ENCODE measurements around the gene LRRC8A.

The LRRC8A gene

GRCh38 chr9:128929560-128929959 lies 47.6 kb downstream of the LRRC8A start:
- Histone ChIP-seq H3K9me3 (ENCODE audit: low read length) (no peaks in the 10 kb centered on the region), H2AFZ (ENCODE audit: low read length) (no peak overlapping the region), H3K36me3 (ENCODE audit: insufficient read depth, low read length) (no peaks in the 10 kb centered on the region), H4K20me1 (ENCODE audit: insufficient read depth, low read length) (no peaks in the 10 kb centered on the region), H3K4me1 (ENCODE audit: insufficient read depth, low read length, severe bottlenecking) (peaks cover 3% of the 10 kb centered on the region), H3K4me3 (ENCODE audit: low read depth, low read length, poor library complexity, severe bottlenecking) (no peak overlapping the region), H3K27me3 (ENCODE audit: insufficient read depth, low read length) (no peaks in the 10 kb centered on the region), H3K9me2 (ENCODE audit: low read depth, low read length) (no peaks in the 10 kb centered on the region), H3K79me2 (ENCODE audit: insufficient read depth, low read length) (no peaks in the 10 kb centered on the region), H3K27ac (ENCODE audit: low read depth, low read length, poor library complexity, severe bottlenecking) (no peak overlapping the region), H3K9ac (ENCODE audit: low read length) (no peak overlapping the region), H3F3A (ENCODE audit: insufficient read depth, low read length) (no peaks in the 10 kb centered on the region), H3K4me2 (ENCODE audit: low read length) (no peak overlapping the region)
- TF ChIP-seq CTCF (IDR thresholded peaks at IDR 0.05; ENCODE audit: low read length), result no peak
- TF ChIP-seq EZH2 (IDR thresholded peaks at IDR 0.05; ENCODE audit: borderline replicate concordance, low read length), result no peak

- Histone ChIP-seq H3K27ac (ENCODE audit: low read depth, low read length, poor library complexity, severe bottlenecking) (no peak overlapping the region), H3K4me3 (ENCODE audit: low read depth, low read length, poor library complexity, severe bottlenecking) (no peak overlapping the region), H2AFZ (ENCODE audit: low read length) (no peak overlapping the region), H3K4me1 (ENCODE audit: insufficient read depth, low read length, severe bottlenecking) (no peaks in the 10 kb centered on the region), H3K36me3 (ENCODE audit: insufficient read depth, low read length) (no peaks in the 10 kb centered on the region), H4K20me1 (ENCODE audit: insufficient read depth, low read length) (no peaks in the 10 kb centered on the region), H3K9ac (ENCODE audit: low read length) (no peak overlapping the region), H3K9me2 (ENCODE audit: low read depth, low read length) (no peaks in the 10 kb centered on the region), H3K79me2 (ENCODE audit: insufficient read depth, low read length) (no peaks in the 10 kb centered on the region), H3K4me2 (ENCODE audit: low read length) (no peak overlapping the region), H3K27me3 (ENCODE audit: insufficient read depth, low read length) (no peaks in the 10 kb centered on the region), H3K9me3 (ENCODE audit: low read length) (no peaks in the 10 kb centered on the region), H3F3A (ENCODE audit: insufficient read depth, low read length) (no peaks in the 10 kb centered on the region)
- no peak for TF ChIP-seq EZH2 (IDR thresholded peaks at IDR 0.05; ENCODE audit: borderline replicate concordance, low read length)
- TF ChIP-seq CTCF (IDR thresholded peaks at IDR 0.05; ENCODE audit: low read length), result no peak
Observed at GRCh38 chr9:128933731-128934130, 51.8 kb downstream of the LRRC8A start.

- H3K27me3 ChIP-seq (ENCODE audit: insufficient read depth, low read length), result no peaks in the 10 kb centered on the region
- no peak overlapping the region for H3K4me2 ChIP-seq (ENCODE audit: low read length)
- H2AFZ ChIP-seq (ENCODE audit: low read length), result no peak overlapping the region
- no peaks in the 10 kb centered on the region for H3K9me2 ChIP-seq (ENCODE audit: low read depth, low read length)
- no peaks in the 10 kb centered on the region for H3K79me2 ChIP-seq (ENCODE audit: insufficient read depth, low read length)
- no peaks in the 10 kb centered on the region for H3K36me3 ChIP-seq (ENCODE audit: insufficient read depth, low read length)
- TF ChIP-seq CTCF (IDR thresholded peaks at IDR 0.05; ENCODE audit: low read length) (no peak), EZH2 (IDR thresholded peaks at IDR 0.05; ENCODE audit: borderline replicate concordance, low read length) (no peak)
- H3K9me3 ChIP-seq (ENCODE audit: low read length), result no peaks in the 10 kb centered on the region
- H3K4me3 ChIP-seq (ENCODE audit: low read depth, low read length, poor library complexity, severe bottlenecking), result no peak overlapping the region
- H3F3A ChIP-seq (ENCODE audit: insufficient read depth, low read length), result no peaks in the 10 kb centered on the region
- H3K27ac ChIP-seq (ENCODE audit: low read depth, low read length, poor library complexity, severe bottlenecking), result no peak overlapping the region
- H3K4me1 ChIP-seq (ENCODE audit: insufficient read depth, low read length, severe bottlenecking), result no peaks in the 10 kb centered on the region
- H3K9ac ChIP-seq (ENCODE audit: low read length), result no peak overlapping the region
- H4K20me1 ChIP-seq (ENCODE audit: insufficient read depth, low read length), result no peaks in the 10 kb centered on the region
Observed at GRCh38 chr9:128936171-128936865, 54.4 kb downstream of the LRRC8A start.
